Spinal cord (tissue), 10 donors: ENCODE results near the gene KDM6A. TPM values are rescaled to one million over a fixed set of nuclear protein-coding genes. Genes with fewer than 3 reads are reported as not detected.
"Not testable (repeated sequence)": the region's sequence is repeated elsewhere in the genome, so short reads cannot be mapped to it uniquely, and the experiment has no call there.

Experiments
- DNase-seq, 6 donors: peaks; one replicate each; pipeline versions ENCODE4 v3.0.0 to v3.0.0-alpha.2; 2013 to 2015; ENCODE audit warnings: low spot score in 6 of 6, low read depth in 4 of 6
- H3K27ac ChIP-seq: one replicate; pipeline ENCODE4 v1.5.1; 2013; ENCODE audit warnings: low read depth, low read length, control low read depth
- H3K27me3 ChIP-seq: one replicate; pipeline ENCODE4 v1.6.1; 2013; ENCODE audit warnings: low read length; ENCODE audit not compliant: control insufficient read depth, insufficient read depth
- H3K36me3 ChIP-seq: one replicate; pipeline ENCODE4 v1.6.1; 2013; ENCODE audit warnings: low read length; ENCODE audit not compliant: control insufficient read depth, insufficient read depth
- H3K4me1 ChIP-seq: one replicate; pipeline ENCODE4 v1.6.1; 2013; ENCODE audit warnings: low read length; ENCODE audit not compliant: control insufficient read depth, insufficient read depth
- H3K4me3 ChIP-seq: one replicate; pipeline ENCODE4 v1.5.1; 2013; ENCODE audit warnings: low read depth, low read length, control low read depth
- H3K9me3 ChIP-seq: one replicate; pipeline ENCODE4 v1.6.1; 2013; ENCODE audit warnings: low read length; ENCODE audit not compliant: control insufficient read depth, insufficient read depth
- WGBS: methylation state at CpG from one replicate; pipeline ENCODE4 v1.1.5; 2013; ENCODE audit warnings: missing lambda C conversion rate; ENCODE audit not compliant: insufficient coverage; 5-methylcytosine and 5-hydroxymethylcytosine counted together
- polyA plus RNA-seq, 2 donors: library from polyadenylated mRNA; unstranded; fragments of 120-200 nt; gene quantifications; one replicate each; pipeline ENCODE4 v1.2.1, GENCODE V29; 2013; ENCODE audit not compliant: insufficient read length in 2 of 2
- total RNA-seq, 2 donors: library from RNA; depleted of rRNA in 1 of 2; stranded (reverse); fragments of 120-200 nt in 1 of 2; fragments of >200 nt in 1 of 2; gene quantifications; one replicate each; pipeline versions ENCODE4 v1.2.3 to v1.2.4, GENCODE V29; 2013 to 2014
- donor health status: healthy.

Gene KDM6A
- total and polyA plus RNA-seq, 4 donors, result 17.4 to 62.8 (median 25.4) TPM

GRCh38 chrX:44950471-44951366 lies 77.7 kb downstream of the KDM6A start:
- not testable (repeated sequence) for H3K4me1 ChIP-seq, H3K36me3 ChIP-seq, H3K4me3 ChIP-seq, H3K27me3 ChIP-seq, H3K9me3 ChIP-seq, DNase-seq, H3K27ac ChIP-seq
- WGBS, result 45% methylated on average over 6 of the region's 9 CpGs

- Histone ChIP-seq H3K4me3 (no peak overlapping the region), H3K4me1 (peaks cover 4% of the 10 kb centered on the region), H3K9me3 (no peaks in the 10 kb centered on the region), H3K36me3 (no peaks in the 10 kb centered on the region), H3K27ac (no peak overlapping the region), H3K27me3 (no peaks in the 10 kb centered on the region)
- WGBS, result 69% methylated on average over 2 of the region's 2 CpGs
- DNase-seq, result no peak
These were observed 78.6 kb downstream of the KDM6A start for GRCh38 chrX:44951572-44952067.

- Histone ChIP-seq H3K27ac (no peak overlapping the region), H3K36me3 (no peaks in the 10 kb centered on the region), H3K4me3 (no peak overlapping the region), H3K9me3 (no peaks in the 10 kb centered on the region), H3K4me1 (peaks cover 4% of the 10 kb centered on the region), H3K27me3 (no peaks in the 10 kb centered on the region)
- no peak for DNase-seq
- 96% methylated on average over 15 of the region's 19 CpGs for WGBS
These were observed 79.5 kb downstream of the KDM6A start for GRCh38 chrX:44952329-44953027.

- Histone ChIP-seq H3K4me3 (no peak overlapping the region), H3K4me1 (peaks cover 4% of the 10 kb centered on the region), H3K9me3 (no peaks in the 10 kb centered on the region), H3K27ac (no peak overlapping the region), H3K36me3 (no peaks in the 10 kb centered on the region), H3K27me3 (no peaks in the 10 kb centered on the region)
- no peak for DNase-seq
- WGBS, result 80% methylated on average over 2 of the region's 11 CpGs
These were observed 80.9 kb downstream of the KDM6A start for GRCh38 chrX:44953734-44954502.

GRCh38 chrX:44954562-44954961 lies 81.6 kb downstream of the KDM6A start:
- Histone ChIP-seq H3K4me3 (no peak overlapping the region), H3K36me3 (no peaks in the 10 kb centered on the region), H3K4me1 (peaks cover 4% of the 10 kb centered on the region), H3K9me3 (no peaks in the 10 kb centered on the region), H3K27ac (no peak overlapping the region), H3K27me3 (no peaks in the 10 kb centered on the region)
- 49% methylated on average over 3 of the region's 3 CpGs for WGBS
- DNase-seq, result peak in 2 of 6 donors; percentile 8 to 26

- no peak overlapping the region for H3K4me3 ChIP-seq
- 93% methylated on average over 2 of the region's 2 CpGs for WGBS
- no peak overlapping the region for H3K27ac ChIP-seq
- no peaks in the 10 kb centered on the region for H3K36me3 ChIP-seq
- H3K4me1 ChIP-seq, result peaks cover 4% of the 10 kb centered on the region
- no peak for DNase-seq
- H3K9me3 ChIP-seq, result no peaks in the 10 kb centered on the region
- H3K27me3 ChIP-seq, result no peaks in the 10 kb centered on the region
These were observed 84.9 kb downstream of the KDM6A start for GRCh38 chrX:44957848-44958247.

- Histone ChIP-seq H3K9me3 (no peaks in the 10 kb centered on the region), H3K27me3 (no peaks in the 10 kb centered on the region), H3K36me3 (peaks cover 4% of the 10 kb centered on the region), H3K4me3 (no peak overlapping the region), H3K4me1 (peaks cover 4% of the 10 kb centered on the region), H3K27ac (no peak overlapping the region)
- DNase-seq, result no peak
- WGBS, result no CpG with 5 or more reads among the region's 1 CpG
These were observed 85.5 kb downstream of the KDM6A start for GRCh38 chrX:44958480-44958879.

GRCh38 chrX:44961817-44962607 lies 89.0 kb downstream of the KDM6A start:
- no peak for DNase-seq
- H3K9me3 ChIP-seq, result no peaks in the 10 kb centered on the region
- WGBS, result no CpG with 5 or more reads among the region's 6 CpGs
- no peaks in the 10 kb centered on the region for H3K4me1 ChIP-seq
- no peaks in the 10 kb centered on the region for H3K27me3 ChIP-seq
- H3K4me3 ChIP-seq, result no peak overlapping the region
- peaks cover 7% of the 10 kb centered on the region for H3K36me3 ChIP-seq
- H3K27ac ChIP-seq, result no peak overlapping the region

GRCh38 chrX:44962944-44963343 lies 90.0 kb downstream of the KDM6A start:
- peaks cover 7% of the 10 kb centered on the region for H3K36me3 ChIP-seq

More at GRCh38 chrX:44962944-44963343, 90.0 kb downstream of the KDM6A start:
- no peak for DNase-seq
- H3K27ac ChIP-seq, result no peak overlapping the region
- no peaks in the 10 kb centered on the region for H3K4me1 ChIP-seq
- no CpG with 5 or more reads among the region's 5 CpGs for WGBS
- H3K4me3 ChIP-seq, result no peak overlapping the region
- H3K27me3 ChIP-seq, result no peaks in the 10 kb centered on the region
- H3K9me3 ChIP-seq, result no peaks in the 10 kb centered on the region
